GM12875 (cell line): ENCODE measurements around the gene EPHB6.

Source experiments
- H3K4me3 ChIP-seq: one replicate; pipeline ENCODE4 v1.5.1; 2011; ENCODE audit warnings: low read depth, low read length, control low read depth
- CTCF ChIP-seq: IDR thresholded peaks from 2 replicates; pipeline ENCODE4 v1.5.1; 2011; ENCODE audit warnings: low read depth, mild to moderate bottlenecking, control low read depth, inconsistent platforms, low read length, moderate library complexity, borderline replicate concordance; ENCODE audit not compliant: insufficient read depth

The EPHB6 gene

GRCh38 chr7:142809671-142810070, 45.2 kb upstream of the EPHB6 start:
- H3K4me3 ChIP-seq = peak overlapping the region; percentile 26

GRCh38 chr7:142811154-142811737, 43.6 kb upstream of the EPHB6 start:
- TF ChIP-seq CTCF = peak; percentile 33; the same call in 1 of the 2 replicates
- no peak overlapping the region for H3K4me3 ChIP-seq

More at GRCh38 chr7:142809671-142810070, 45.2 kb upstream of the EPHB6 start:
- no peak for TF ChIP-seq CTCF

GRCh38 chr7:142812437-142813215, 42.2 kb upstream of the EPHB6 start:
- no peak overlapping the region for H3K4me3 ChIP-seq
- no peak for TF ChIP-seq CTCF

- TF ChIP-seq CTCF = no peak
- no peak overlapping the region for H3K4me3 ChIP-seq
These were observed 41.6 kb upstream of the EPHB6 start for GRCh38 chr7:142813226-142813625.

- no peak for TF ChIP-seq CTCF
- no peak overlapping the region for H3K4me3 ChIP-seq
These were observed 41.2 kb upstream of the EPHB6 start for GRCh38 chr7:142813699-142814098.

- H3K4me3 ChIP-seq = no peak overlapping the region
- TF ChIP-seq CTCF = no peak
These were observed 40.4 kb upstream of the EPHB6 start for GRCh38 chr7:142814451-142814850.

- H3K4me3 ChIP-seq = no peak overlapping the region
- TF ChIP-seq CTCF = no peak
These were observed 39.7 kb upstream of the EPHB6 start for GRCh38 chr7:142815134-142815533.
